Activated T-helper 1 cell treated with anti-CD3 and anti-CD28 coated beads, Interleukin-12 subunit alpha, Interleukin-12 subunit beta, Interleukin-2, Interleukin-4 antibody, amounts not matched to agents 30 ng/mL and 10 ng/mL and 1 ng/mL, durations not matched to agents 14 hours and 24 hours and 36 hours (primary cell): Measurements from ENCODE around the gene PCARE. TPM values are rescaled to one million over a fixed set of nuclear protein-coding genes. Genes with fewer than 3 reads are reported as not detected.

Source experiments
- DNase-seq: peaks from one replicate; pipeline ENCODE4 v3.0.0; 2021; ENCODE audit warnings: low spot score
- H3K27ac Mint-ChIP-seq: one replicate; pipeline ENCODE4 v1.8.0; 2021; ENCODE audit warnings: mild to moderate bottlenecking, mixed read lengths
- H3K27me3 Mint-ChIP-seq: one replicate; pipeline ENCODE4 v1.8.0; 2022; ENCODE audit warnings: mild to moderate bottlenecking, moderate library complexity, mixed read lengths; ENCODE audit not compliant: insufficient read depth
- H3K36me3 Mint-ChIP-seq: one replicate; pipeline ENCODE4 v1.8.0; 2021; ENCODE audit warnings: low read depth, mixed read lengths
- H3K4me1 Mint-ChIP-seq: one replicate; pipeline ENCODE4 v1.8.0; 2021; ENCODE audit warnings: low read depth, mixed read lengths
- H3K4me3 Mint-ChIP-seq: one replicate; pipeline ENCODE4 v1.8.0; 2021; ENCODE audit warnings: mild to moderate bottlenecking, moderate library complexity, mixed read lengths
- H3K9me3 Mint-ChIP-seq: one replicate; pipeline ENCODE4 v1.8.0; 2021; ENCODE audit warnings: mixed read lengths
- intact Hi-C: fragments of 100-400 bp; cut with micrococcal nuclease; formaldehyde crosslinking; loops from one replicate; pipeline ENCODE4 v1.15.1; 2024
- total RNA-seq: library from RNA; stranded (reverse); gene quantifications from 2 replicates; pipeline ENCODE4 v1.2.3, GENCODE V29; 2022

The PCARE gene
- total RNA-seq, 1 donor from 2014 or later: not detected

DNA sequence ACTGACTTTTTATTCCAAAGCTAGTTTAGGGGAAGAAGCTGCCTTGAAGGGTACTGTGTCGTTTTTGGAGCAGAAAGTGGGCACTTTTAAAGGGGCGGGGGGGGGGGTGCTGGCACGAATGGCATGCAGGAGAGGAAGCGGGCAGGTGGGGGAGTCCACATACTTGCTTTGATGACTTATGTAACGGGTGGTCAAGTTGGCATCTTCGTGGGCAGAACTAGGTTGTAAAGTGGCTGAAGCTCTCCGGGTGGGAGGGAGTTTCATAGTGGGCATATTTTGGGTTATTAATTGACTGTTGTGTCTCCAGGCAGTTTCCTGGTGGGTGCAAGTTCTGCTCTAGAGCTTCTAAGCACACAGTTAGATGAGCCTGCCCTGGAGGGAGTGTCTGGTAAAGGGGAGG, 19.9 kb downstream of the PCARE start:
- Mint-ChIP-seq H3K4me1 (peaks cover 2% of the 10 kb centered on the region), H3K36me3 (no peaks in the 10 kb centered on the region), H3K4me3 (no peak overlapping the region), H3K9me3 (no peaks in the 10 kb centered on the region), H3K27me3 (no peaks in the 10 kb centered on the region), H3K27ac (no peak overlapping the region)
- intact Hi-C loops: no loop called here
- DNase-seq: no peak

DNA sequence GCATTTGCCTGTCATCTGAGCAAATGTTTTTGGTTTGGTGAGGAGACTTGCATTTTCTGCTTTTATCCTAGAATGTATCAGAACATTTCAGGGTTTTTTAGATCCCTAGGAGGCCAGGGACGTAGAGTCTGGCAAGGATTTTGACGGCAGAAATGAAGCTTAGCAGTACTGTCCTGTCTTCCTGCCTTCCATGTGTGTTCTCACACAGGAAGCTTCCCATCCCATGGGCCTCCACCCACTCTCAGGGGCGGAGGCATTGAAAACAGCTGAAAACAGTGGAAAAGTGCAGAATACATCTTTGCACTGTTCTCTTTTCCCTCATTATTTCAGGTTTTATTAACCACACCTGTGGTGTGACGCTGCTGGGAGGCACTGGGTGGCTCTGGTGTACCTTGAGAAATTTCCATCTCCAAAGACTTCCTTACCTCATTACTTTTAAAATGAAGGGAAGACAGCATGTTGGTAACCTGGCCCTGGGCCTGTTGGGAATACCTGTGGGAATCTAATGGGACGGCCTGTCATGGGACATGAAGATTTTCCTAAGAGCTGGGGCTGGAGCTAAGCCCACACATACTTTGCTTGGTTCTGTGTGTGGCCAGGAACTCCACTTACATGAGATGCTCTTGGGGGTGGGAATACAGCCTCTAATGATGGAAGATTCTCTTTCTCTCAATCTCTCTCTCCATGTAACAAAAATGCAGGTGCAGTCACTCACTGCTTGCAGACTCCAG, 20.5 kb downstream of the PCARE start:
- Mint-ChIP-seq H3K9me3 (no peaks in the 10 kb centered on the region), H3K36me3 (no peaks in the 10 kb centered on the region), H3K4me3 (no peak overlapping the region), H3K27me3 (no peaks in the 10 kb centered on the region), H3K27ac (no peak overlapping the region), H3K4me1 (no peaks in the 10 kb centered on the region)
- DNase-seq: no peak
- intact Hi-C loops: no loop called here

GRCh38 chr2:29053223-29053622, 21.1 kb downstream of the PCARE start:
- DNase-seq: no peak
- Mint-ChIP-seq H3K27me3 (no peaks in the 10 kb centered on the region), H3K27ac (no peak overlapping the region), H3K4me3 (no peak overlapping the region), H3K36me3 (no peaks in the 10 kb centered on the region), H3K4me1 (no peaks in the 10 kb centered on the region), H3K9me3 (no peaks in the 10 kb centered on the region)
- intact Hi-C loops: no loop called here

DNA sequence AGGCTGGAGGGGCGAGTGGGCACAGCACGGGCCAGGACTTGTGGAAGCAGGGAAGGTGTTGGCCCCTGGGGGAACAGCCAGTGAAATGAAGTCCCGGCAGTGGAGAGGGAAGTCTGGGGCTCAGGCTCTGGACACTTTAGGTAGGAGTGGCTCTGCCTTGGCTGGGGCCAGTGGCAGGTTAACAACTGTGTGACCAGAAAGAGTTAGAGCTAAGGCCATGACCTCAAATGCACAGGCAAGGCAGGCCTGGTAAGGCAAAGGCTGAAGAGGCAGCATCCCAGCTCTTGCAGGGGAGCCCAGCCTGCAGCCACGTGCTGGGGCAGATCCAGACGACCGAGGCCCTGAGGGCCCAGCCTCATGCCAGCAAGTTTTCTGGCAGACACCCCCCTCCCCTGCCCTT, 21.5 kb downstream of the PCARE start:
- no peaks in the 10 kb centered on the region for H3K9me3 Mint-ChIP-seq

DNA sequence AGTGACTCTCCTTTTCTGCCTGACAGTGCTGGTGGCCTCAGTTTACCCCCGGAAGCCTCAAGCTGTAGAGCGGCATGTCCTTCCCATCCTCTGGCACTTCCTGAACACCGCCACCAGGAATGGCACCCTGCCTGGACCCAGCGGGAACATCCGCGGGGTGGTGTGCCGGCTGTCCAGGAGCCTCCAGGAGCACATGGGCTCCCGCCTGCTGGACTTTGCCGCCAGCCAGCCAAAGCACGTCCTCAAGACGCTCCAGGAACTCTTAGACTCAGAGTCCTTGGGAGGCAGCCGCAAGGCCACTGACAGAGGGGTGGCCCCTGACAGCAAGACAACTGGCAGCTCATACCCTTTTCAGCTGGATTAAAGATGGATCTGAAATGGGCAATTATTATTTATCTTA, 22.6 kb downstream of the PCARE start:
- intact Hi-C loops: no loop called here
- no peaks in the 10 kb centered on the region for H3K36me3 Mint-ChIP-seq
- no peaks in the 10 kb centered on the region for H3K4me1 Mint-ChIP-seq
- H3K27ac Mint-ChIP-seq: no peak overlapping the region
- H3K4me3 Mint-ChIP-seq: no peak overlapping the region
- DNase-seq: no peak
- H3K9me3 Mint-ChIP-seq: no peaks in the 10 kb centered on the region
- no peaks in the 10 kb centered on the region for H3K27me3 Mint-ChIP-seq

More for the DNA sequence above, 21.5 kb downstream of the PCARE start:
- H3K4me3 Mint-ChIP-seq: no peak overlapping the region
- no peak for DNase-seq
- H3K27me3 Mint-ChIP-seq: no peaks in the 10 kb centered on the region
- H3K36me3 Mint-ChIP-seq: no peaks in the 10 kb centered on the region
- no peak overlapping the region for H3K27ac Mint-ChIP-seq
- intact Hi-C loops: no loop called here
- H3K4me1 Mint-ChIP-seq: no peaks in the 10 kb centered on the region

DNA sequence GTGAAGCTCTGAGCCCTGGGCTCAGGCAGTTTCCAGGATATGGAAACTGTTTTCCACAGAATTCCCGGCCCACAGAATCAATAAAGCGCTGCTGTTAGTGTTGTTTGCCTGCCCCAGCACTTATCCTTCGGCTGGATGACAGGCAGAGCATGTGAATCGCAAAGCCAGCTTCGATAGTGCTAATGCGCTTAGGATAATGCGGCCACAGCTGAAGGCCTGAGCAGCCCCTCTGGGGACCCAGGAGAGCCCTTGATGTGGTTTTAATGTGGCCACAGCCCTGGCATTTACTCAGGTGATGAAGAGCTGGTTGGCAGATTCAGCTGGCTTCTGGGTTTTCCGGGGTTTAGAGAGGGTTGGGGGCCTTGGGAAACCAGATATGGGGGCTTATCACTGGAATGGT, 23.7 kb downstream of the PCARE start:
- no peaks in the 10 kb centered on the region for H3K27me3 Mint-ChIP-seq
- no peak for DNase-seq
- intact Hi-C loops: no loop called here
- H3K36me3 Mint-ChIP-seq: no peaks in the 10 kb centered on the region
- no peak overlapping the region for H3K4me3 Mint-ChIP-seq
- H3K4me1 Mint-ChIP-seq: no peaks in the 10 kb centered on the region
- no peak overlapping the region for H3K27ac Mint-ChIP-seq
- H3K9me3 Mint-ChIP-seq: no peaks in the 10 kb centered on the region

DNA sequence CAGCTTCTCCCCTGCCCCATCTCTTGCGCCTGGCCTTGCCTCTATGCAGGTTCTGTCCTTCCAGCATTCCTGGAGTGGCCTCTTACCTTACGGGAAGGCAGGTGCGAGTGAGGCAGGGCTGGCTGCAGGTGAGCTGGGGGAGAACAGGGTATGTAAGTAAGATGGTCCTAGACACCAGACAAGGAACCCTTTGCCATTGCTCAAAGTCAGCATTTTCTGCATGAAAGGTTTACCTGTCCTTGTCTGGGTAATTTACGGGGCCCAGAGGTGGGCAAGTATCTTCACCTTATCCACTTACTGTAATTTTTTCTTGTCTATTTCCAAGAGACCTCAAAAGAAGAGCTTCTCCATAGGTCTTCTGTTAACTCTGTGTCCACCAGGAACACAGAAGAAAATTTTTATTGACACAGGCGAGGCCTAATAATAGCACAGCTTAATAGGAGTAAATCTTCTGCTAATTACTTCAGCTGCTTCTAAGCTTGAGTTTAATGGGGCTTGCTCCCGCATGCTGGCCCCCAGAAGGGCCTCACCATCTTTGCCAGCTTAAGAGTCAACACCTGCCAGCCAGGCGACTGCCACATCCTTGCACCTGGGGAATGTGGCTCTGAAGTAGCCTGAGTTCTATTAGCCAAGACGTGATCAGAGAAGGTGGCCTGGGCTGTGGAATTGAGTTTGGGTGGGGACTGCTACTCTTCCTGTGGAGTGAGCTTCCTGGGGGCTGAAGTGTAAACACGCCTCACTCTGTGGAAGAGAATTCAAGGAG, 27.1 kb downstream of the PCARE start:
- Mint-ChIP-seq H3K36me3 (no peaks in the 10 kb centered on the region), H3K4me3 (no peak overlapping the region), H3K9me3 (no peaks in the 10 kb centered on the region), H3K27ac (no peak overlapping the region), H3K4me1 (no peaks in the 10 kb centered on the region), H3K27me3 (no peaks in the 10 kb centered on the region)
- intact Hi-C loops: no loop called here
- no peak for DNase-seq

GRCh38 chr2:29046321-29046720, 28.0 kb downstream of the PCARE start:
- H3K4me3 Mint-ChIP-seq: no peak overlapping the region
- H3K27ac Mint-ChIP-seq: no peak overlapping the region
- intact Hi-C loops: no loop called here
- no peaks in the 10 kb centered on the region for H3K9me3 Mint-ChIP-seq
- no peaks in the 10 kb centered on the region for H3K27me3 Mint-ChIP-seq
- no peaks in the 10 kb centered on the region for H3K36me3 Mint-ChIP-seq
- H3K4me1 Mint-ChIP-seq: no peaks in the 10 kb centered on the region
- no peak for DNase-seq

DNA sequence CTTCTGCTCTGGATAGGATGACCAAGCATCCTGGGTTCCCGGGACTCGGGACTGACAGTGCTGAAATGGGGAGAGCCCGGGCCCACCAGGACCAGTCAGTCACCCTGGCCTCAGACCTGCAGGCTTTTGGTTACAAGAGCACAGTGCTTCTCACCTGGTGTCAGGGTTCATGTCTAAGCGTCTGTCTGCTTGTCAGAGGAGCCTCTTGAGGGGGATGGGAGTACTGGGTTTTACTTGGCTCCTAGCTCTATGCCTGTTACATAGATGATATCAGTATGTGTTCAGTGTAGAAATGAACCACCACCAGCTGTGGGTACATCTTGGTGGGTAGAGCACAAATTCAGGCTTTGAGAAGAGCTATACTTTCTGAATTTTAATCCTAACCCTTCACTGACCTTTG, 29.9 kb downstream of the PCARE start:
- H3K27me3 Mint-ChIP-seq: no peaks in the 10 kb centered on the region
- no peak overlapping the region for H3K27ac Mint-ChIP-seq
- H3K4me1 Mint-ChIP-seq: no peaks in the 10 kb centered on the region
- H3K36me3 Mint-ChIP-seq: no peaks in the 10 kb centered on the region
- DNase-seq: no peak
- H3K4me3 Mint-ChIP-seq: no peak overlapping the region
- no peaks in the 10 kb centered on the region for H3K9me3 Mint-ChIP-seq
- intact Hi-C loops: no loop called here

GRCh38 chr2:29042561-29043075, 31.7 kb downstream of the PCARE start:
- Mint-ChIP-seq H3K4me3 (no peak overlapping the region), H3K27ac (no peak overlapping the region), H3K9me3 (no peaks in the 10 kb centered on the region), H3K36me3 (no peaks in the 10 kb centered on the region), H3K27me3 (no peaks in the 10 kb centered on the region), H3K4me1 (no peaks in the 10 kb centered on the region)
- intact Hi-C loops: no loop called here
- DNase-seq: no peak

GRCh38 chr2:29041161-29041660, 33.1 kb downstream of the PCARE start:
- H3K4me3 Mint-ChIP-seq: no peak overlapping the region
- no peaks in the 10 kb centered on the region for H3K36me3 Mint-ChIP-seq
- H3K27ac Mint-ChIP-seq: no peak overlapping the region
- intact Hi-C loops: no loop called here
- H3K27me3 Mint-ChIP-seq: no peaks in the 10 kb centered on the region
- H3K4me1 Mint-ChIP-seq: peaks cover 2% of the 10 kb centered on the region
- H3K9me3 Mint-ChIP-seq: no peaks in the 10 kb centered on the region
- no peak for DNase-seq

DNA sequence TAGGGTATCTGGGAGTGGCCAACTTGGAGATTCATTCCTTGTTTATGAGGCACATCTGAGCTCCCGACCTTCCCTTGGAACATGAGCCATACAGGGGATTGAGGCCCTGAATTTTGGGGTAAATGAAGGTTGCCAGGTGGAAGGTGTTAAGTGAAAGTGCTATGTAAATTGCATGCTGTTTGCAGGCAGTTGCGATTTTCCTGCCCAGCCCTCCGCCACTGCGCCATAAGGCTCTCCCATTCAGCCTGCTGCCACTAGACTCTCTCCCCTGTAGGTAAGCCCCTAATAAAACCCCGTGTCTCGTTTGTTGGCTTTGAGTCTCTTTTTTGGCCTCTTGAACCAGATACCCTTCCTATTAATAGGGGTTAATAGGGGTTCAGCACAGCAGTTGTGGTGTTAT, 33.8 kb downstream of the PCARE start:
- Mint-ChIP-seq H3K9me3 (no peaks in the 10 kb centered on the region), H3K4me1 (peaks cover 8% of the 10 kb centered on the region), H3K4me3 (no peak overlapping the region), H3K27ac (no peak overlapping the region), H3K27me3 (no peaks in the 10 kb centered on the region), H3K36me3 (no peaks in the 10 kb centered on the region)
- intact Hi-C loops: no loop called here
- no peak for DNase-seq

DNA sequence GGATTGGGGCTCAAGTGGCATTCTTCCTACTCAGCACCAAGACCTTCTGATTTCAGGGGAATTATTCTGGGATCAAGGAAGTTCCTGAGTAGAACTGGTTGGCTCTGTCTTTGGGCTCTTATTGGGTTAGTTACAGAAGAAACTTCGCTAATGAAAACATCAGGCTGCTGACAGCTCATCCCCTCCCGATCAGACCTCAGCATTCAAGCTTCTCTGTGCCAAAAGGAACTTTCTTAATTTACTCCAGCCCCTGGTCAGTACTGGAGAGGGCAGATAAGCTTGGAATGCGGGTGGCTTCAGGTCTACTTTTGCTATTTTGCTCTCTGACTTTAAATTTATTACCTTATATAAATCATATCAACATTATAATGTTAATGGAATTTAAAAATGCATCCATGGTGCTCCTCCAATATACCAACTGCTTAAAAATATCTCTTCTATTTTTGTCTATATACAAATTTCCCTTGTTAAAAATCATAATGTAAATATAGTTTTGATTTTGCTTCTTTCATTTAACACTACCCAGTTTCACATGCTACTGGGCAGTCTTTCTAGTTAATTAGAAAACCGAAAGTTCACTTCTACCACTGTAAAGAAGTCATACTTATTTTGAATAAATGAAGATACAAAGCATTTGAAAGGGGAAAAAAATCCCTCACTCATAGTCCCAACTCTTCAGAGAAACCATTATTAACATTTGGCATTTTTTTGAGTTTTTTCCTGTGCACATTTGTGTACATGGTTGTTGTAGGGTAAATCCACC, 34.4 kb downstream of the PCARE start:
- H3K4me3 Mint-ChIP-seq: no peak overlapping the region
- no peak overlapping the region for H3K27ac Mint-ChIP-seq
- no peaks in the 10 kb centered on the region for H3K27me3 Mint-ChIP-seq
- intact Hi-C loops: no loop called here
- no peaks in the 10 kb centered on the region for H3K36me3 Mint-ChIP-seq
- DNase-seq: no peak
- no peaks in the 10 kb centered on the region for H3K9me3 Mint-ChIP-seq
- peaks cover 15% of the 10 kb centered on the region for H3K4me1 Mint-ChIP-seq
